Measurements from ENCODE around the gene FBF1. TPM values are rescaled to one million over a fixed set of nuclear protein-coding genes. Genes with fewer than 3 reads are reported as not detected.
"Not testable (repeated sequence)": the region's sequence is repeated elsewhere in the genome, so short reads cannot be mapped to it uniquely, and the experiment has no call there.

FBF1 gene
- total and polyA plus RNA-seq, 9 donors: 3.0 to 14.9 (median 9.4) TPM

DNA sequence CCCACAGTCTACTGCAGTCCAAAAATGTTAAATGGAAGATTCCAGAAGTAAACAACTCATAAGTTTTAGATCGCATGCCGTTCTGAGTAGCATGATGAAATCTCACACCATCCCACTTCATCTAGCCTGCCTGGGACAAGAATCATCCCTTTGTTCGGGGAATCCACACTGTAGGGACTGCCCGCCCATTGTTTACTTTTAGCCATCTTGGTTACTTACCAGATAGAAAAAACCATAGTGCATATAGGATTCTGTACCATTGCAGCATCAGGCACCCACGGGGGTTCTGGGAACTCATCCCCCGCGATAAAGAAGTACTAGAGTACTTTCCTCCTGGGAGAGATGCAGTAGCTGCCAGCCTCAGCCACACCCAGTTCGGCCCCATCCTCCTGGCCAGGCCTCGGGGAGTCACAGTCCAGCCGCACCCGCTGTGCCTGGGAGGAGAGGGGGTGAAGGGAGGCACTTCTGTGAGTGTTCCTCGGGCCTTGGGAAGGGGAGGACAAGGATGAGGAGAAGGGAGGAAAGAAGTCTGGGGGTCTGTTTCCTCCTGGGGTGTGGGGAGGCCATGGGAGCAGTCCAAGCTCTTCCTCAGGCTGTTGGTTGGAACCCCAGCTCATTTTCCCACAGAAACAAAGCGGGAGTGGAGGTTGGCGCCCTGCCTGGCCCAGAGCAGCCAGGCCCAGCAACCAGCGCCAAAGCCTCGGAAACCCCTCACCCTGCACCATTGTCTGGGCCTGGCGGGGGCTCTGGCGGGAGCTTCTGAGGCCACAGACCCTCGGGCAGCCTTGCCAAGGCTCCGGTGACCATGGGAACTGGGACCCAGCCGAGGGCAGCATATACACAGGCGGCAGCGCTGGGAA is 71.3 kb downstream of the FBF1 start:
- H3K4me3 ChIP-seq: no peak overlapping the region
- H3K27ac ChIP-seq: peak overlapping the region; percentile 43 to 71
- TF ChIP-seq EP300 (IDR thresholded peaks at IDR 0.05) (no peak), CTCF (IDR thresholded peaks at IDR 0.05) (no peak), POLR2A (IDR thresholded peaks at IDR 0.05) (no peak)
- peaks cover 12% of the 10 kb centered on the region for H3K4me1 ChIP-seq (ENCODE audit: insufficient read depth)
- no peaks in the 10 kb centered on the region for H3K36me3 ChIP-seq
- H3K27me3 ChIP-seq: no peaks in the 10 kb centered on the region
- peak in 2 of 5 donors; percentile 62 to 71 for DNase-seq
- intact Hi-C loops (cut with DNase I): loop anchor here in 1 of 4 donors (10.0 kb wide), 1 partner anchor 95 kb away; a partner anchor contains a TSS
- 23 to 33% (median 27%) methylated on average over 23 of the region's 23 CpGs for WGBS, 3 donors
- H3K9me3 ChIP-seq: no peaks in the 10 kb centered on the region

- H3K9me3 ChIP-seq; H3K27me3 ChIP-seq; intact Hi-C loops (cut with DNase I); H3K4me3 ChIP-seq; DNase-seq; H3K36me3 ChIP-seq: not testable (repeated sequence)
- H3K27ac ChIP-seq: peak overlapping the region in 1 of 2 donors; percentile 43
- 72 to 84% (median 79%) methylated on average over 12 of the region's 12 CpGs for WGBS, 3 donors
- H3K4me1 ChIP-seq (ENCODE audit: insufficient read depth): peaks cover 12% of the 10 kb centered on the region
Measured at GRCh38 chr17:75868730-75869281, 72.0 kb downstream of the FBF1 start.

GRCh38 chr17:75865404-75866188 is 75.2 kb downstream of the FBF1 start:
- WGBS, 3 donors: 69 to 76% (median 72%) methylated on average over 17 of the region's 17 CpGs
- H3K27ac ChIP-seq: peak overlapping the region in 1 of 2 donors; percentile 14
- DNase-seq; H3K9me3 ChIP-seq; H3K4me3 ChIP-seq; H3K36me3 ChIP-seq; H3K4me1 ChIP-seq (ENCODE audit: insufficient read depth); H3K27me3 ChIP-seq; intact Hi-C loops (cut with DNase I): not testable (repeated sequence)

- H3K36me3 ChIP-seq; H3K4me1 ChIP-seq (ENCODE audit: insufficient read depth); intact Hi-C loops (cut with DNase I); DNase-seq; H3K9me3 ChIP-seq; H3K27me3 ChIP-seq; H3K4me3 ChIP-seq: not testable (repeated sequence)
- 51 to 62% (median 58%) methylated on average over 4 of the region's 4 CpGs for WGBS, 3 donors
- peak overlapping the region in 1 of 2 donors; percentile 14 for H3K27ac ChIP-seq
Measured at GRCh38 chr17:75864887-75865286, 76.0 kb downstream of the FBF1 start.

GRCh38 chr17:75864448-75864871 is 76.4 kb downstream of the FBF1 start:
- TF ChIP-seq POLR2A (IDR thresholded peaks at IDR 0.05) (no peak), CTCF (IDR thresholded peaks at IDR 0.05) (peak in 1 of 3 donors; percentile 14)
- 5 to 11% (median 6%) methylated on average over 8 of the region's 8 CpGs for WGBS, 3 donors
- Histone ChIP-seq H3K36me3 (no peaks in the 10 kb centered on the region), H3K27ac (peak overlapping the region; percentile 14 to 46), H3K4me3 (no peak overlapping the region), H3K4me1 (ENCODE audit: insufficient read depth) (peaks cover 2% of the 10 kb centered on the region), H3K27me3 (no peaks in the 10 kb centered on the region), H3K9me3 (no peaks in the 10 kb centered on the region)
- DNase-seq: peak; percentile 60 to 86 (median 73)
- intact Hi-C loops (cut with DNase I): no loop called here
